ENCODE data around the gene PTF1A.
A peak's percentile ranks its signal among the peaks of the same experiment; 100 is the strongest.

The PTF1A gene

DNA sequence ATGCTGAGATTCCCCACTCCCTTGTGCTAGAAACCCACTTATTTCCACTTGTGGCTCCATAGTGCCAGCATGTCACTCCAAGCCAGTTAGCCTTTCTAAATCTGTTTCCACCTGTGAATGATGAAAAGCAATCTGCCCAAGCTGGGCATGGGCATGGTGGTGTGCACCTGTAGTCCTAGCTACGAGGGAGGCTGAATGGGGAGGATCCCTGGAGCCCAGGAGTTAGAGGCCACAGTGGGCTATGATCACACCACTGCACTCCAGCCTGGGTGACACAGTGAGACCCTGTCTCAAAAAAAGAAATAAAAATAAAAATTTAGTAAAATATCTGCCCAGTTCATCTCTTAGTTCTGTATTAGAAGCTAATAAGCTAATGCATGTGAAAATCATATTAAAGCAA is 5.0 kb upstream of the PTF1A start:
- Histone ChIP-seq H3K36me3 (ENCODE audit: control insufficient read depth, insufficient read depth, low read length) (no peaks in the 10 kb centered on the region), H3K4me1 (ENCODE audit: control insufficient read depth, insufficient read depth, low read length) (peaks cover 23% of the 10 kb centered on the region; the same call in 1 of the 2 replicates), H3K9me3 (ENCODE audit: control insufficient read depth, insufficient read depth, low read depth, low read length) (0 out of 2 replicates have a peak, but pooled peaks cover 3% of the 10 kb centered on the region), H3K4me3 (ENCODE audit: low read depth, low read length) (no peak overlapping the region), H3K27ac (ENCODE audit: low read depth, low read length) (no peak overlapping the region), H3K27me3 (ENCODE audit: control insufficient read depth, insufficient read depth, low read length) (peaks cover 92% of the 10 kb centered on the region), H3K9ac (ENCODE audit: low read length) (no peak overlapping the region)

DNA sequence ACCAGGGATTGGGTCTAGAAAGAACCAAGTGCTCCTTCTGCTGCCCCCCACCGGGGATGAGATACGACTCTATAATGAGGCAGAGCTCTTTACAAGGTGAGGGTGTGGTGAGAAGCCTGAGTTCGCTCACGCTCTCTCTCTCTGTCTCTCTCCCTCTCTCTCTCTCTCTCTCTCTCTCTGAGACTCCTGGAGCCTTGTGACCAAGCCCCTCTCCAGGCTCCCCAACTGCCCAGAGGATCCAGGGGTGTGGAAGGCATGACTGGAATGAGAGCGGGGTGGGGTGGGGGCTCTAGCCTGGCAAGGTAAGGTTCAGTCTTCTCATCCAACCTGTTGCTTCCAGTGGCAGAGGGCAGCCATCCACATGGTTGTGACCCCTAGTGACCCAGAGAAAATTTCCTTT is 3.1 kb upstream of the PTF1A start:
- 0 out of 2 replicates have a peak, but pooled peaks cover 3% of the 10 kb centered on the region for H3K9me3 ChIP-seq (ENCODE audit: control insufficient read depth, insufficient read depth, low read depth, low read length)
- H3K27ac ChIP-seq (ENCODE audit: low read depth, low read length): no peak overlapping the region
- peaks cover 23% of the 10 kb centered on the region; the same call in 1 of the 2 replicates for H3K4me1 ChIP-seq (ENCODE audit: control insufficient read depth, insufficient read depth, low read length)
- H3K9ac ChIP-seq (ENCODE audit: low read length): no peak overlapping the region
- H3K27me3 ChIP-seq (ENCODE audit: control insufficient read depth, insufficient read depth, low read length): peaks cover 95% of the 10 kb centered on the region
- no peak overlapping the region for H3K4me3 ChIP-seq (ENCODE audit: low read depth, low read length)
- no peaks in the 10 kb centered on the region for H3K36me3 ChIP-seq (ENCODE audit: control insufficient read depth, insufficient read depth, low read length)

DNA sequence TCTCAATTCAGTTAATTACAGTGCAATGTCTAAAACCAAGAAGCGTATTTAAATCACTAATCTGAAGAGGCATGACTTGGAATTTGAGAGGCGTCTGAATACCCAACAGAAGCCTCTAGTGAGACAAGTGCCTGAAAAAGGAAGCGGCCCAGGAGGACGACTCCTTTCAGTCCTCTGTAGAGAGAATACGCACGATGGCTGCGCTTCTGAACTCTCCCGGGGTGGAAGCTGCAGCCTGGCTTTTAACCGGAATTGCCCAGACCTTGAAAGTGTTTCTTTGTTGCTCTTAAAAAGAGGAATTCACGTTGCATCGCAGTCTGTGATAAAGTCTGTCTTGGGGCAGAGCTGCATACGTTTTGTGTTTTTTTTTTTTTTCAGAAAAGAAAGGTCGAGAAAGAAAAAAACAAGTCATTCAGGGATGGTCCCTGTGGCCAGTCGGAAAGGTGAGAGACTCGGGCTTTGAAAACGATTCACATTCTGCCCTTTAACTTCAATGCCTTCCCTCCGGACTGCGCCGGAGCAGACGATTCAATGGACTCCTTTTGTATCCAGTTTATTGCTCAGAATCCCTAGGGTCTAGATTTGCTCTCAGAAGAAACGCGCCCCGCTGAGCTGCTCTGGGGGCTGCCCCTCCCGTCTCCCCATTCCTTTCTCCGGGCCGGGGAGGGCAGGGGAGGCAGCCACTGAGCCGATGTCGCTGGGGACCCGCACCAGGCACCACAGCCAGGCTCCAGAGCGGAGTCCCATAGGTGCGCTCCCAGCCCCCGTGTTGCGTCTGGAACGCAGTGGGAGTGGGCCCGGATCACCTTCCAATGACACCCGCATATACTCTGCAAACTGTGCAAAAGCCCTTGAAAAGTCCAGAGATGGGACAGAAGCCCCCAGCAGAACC is 994 bp upstream of the PTF1A start:
- Histone ChIP-seq H3K9me3 (ENCODE audit: control insufficient read depth, insufficient read depth, low read depth, low read length) (no peaks in the 10 kb centered on the region), H3K9ac (ENCODE audit: low read length) (no peak overlapping the region), H3K4me1 (ENCODE audit: control insufficient read depth, insufficient read depth, low read length) (peaks cover 23% of the 10 kb centered on the region; the same call in 1 of the 2 replicates), H3K36me3 (ENCODE audit: control insufficient read depth, insufficient read depth, low read length) (no peaks in the 10 kb centered on the region), H3K27ac (ENCODE audit: low read depth, low read length) (no peak overlapping the region), H3K27me3 (ENCODE audit: control insufficient read depth, insufficient read depth, low read length) (peaks cover 99% of the 10 kb centered on the region), H3K4me3 (ENCODE audit: low read depth, low read length) (peak overlapping the region; percentile 41)

DNA sequence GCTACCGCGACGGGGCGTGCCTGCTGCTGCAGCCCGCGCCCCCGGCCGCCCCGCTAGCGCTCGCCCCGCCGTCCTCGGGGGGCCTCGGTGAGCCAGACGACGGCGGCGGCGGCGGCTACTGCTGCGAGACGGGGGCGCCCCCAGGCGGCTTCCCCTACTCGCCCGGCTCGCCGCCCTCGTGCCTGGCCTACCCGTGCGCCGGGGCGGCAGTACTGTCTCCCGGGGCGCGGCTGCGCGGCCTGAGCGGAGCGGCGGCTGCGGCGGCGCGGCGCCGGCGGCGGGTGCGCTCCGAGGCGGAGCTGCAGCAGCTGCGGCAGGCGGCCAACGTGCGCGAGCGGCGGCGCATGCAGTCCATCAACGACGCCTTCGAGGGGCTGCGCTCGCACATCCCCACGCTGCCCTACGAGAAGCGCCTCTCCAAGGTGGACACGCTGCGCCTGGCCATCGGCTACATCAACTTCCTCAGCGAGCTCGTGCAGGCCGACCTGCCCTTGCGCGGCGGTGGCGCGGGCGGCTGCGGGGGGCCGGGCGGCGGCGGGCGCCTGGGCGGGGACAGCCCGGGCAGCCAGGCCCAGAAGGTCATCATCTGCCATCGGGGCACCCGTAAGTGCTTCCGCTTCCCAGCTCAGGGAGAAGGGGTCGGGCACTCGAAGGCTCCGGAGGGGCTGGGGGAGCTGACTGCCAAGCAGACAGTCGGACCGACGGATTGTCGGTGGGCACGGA is 761 bp downstream of the PTF1A start:
- no peak overlapping the region for H3K9ac ChIP-seq (ENCODE audit: low read length)

DNA sequence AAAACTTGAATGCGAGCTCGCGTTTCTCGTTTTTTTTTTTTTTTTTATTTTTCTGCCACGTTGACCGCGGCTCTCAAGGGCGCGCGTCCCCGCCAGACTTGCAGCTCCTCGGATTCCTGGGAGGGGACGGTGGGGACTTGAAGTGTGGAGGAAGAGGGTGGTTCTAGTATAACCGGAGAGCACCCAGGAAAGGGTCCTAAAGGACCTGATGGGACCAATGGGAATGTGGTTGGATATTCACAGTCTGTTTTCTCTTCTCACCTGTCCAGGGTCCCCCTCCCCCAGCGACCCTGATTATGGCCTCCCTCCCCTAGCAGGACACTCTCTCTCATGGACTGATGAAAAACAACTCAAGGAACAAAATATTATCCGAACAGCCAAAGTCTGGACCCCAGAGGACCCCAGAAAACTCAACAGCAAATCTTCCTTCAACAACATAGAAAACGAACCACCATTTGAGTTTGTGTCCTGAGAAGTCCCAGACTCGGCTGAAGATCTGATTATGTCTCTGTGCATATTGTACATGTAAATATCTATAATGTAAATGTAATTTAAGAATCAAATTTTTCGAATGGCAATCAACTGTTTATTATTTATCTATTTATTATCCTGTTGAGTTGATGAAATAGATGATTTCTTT is 1.4 kb downstream of the PTF1A start:
- no peak overlapping the region for H3K9ac ChIP-seq (ENCODE audit: low read length)
- H3K36me3 ChIP-seq (ENCODE audit: control insufficient read depth, insufficient read depth, low read length): no peaks in the 10 kb centered on the region
- peaks cover 100% of the 10 kb centered on the region for H3K27me3 ChIP-seq (ENCODE audit: control insufficient read depth, insufficient read depth, low read length)
- no peak overlapping the region for H3K27ac ChIP-seq (ENCODE audit: low read depth, low read length)
- no peaks in the 10 kb centered on the region for H3K9me3 ChIP-seq (ENCODE audit: control insufficient read depth, insufficient read depth, low read depth, low read length)
- peaks cover 17% of the 10 kb centered on the region; the same call in 1 of the 2 replicates for H3K4me1 ChIP-seq (ENCODE audit: control insufficient read depth, insufficient read depth, low read length)
- peak overlapping the region; percentile 40; the same call in 1 of the 2 replicates for H3K4me3 ChIP-seq (ENCODE audit: low read depth, low read length)

More for the DNA sequence above, 761 bp downstream of the PTF1A start:
- Histone ChIP-seq H3K4me1 (ENCODE audit: control insufficient read depth, insufficient read depth, low read length) (peaks cover 16% of the 10 kb centered on the region; the same call in 1 of the 2 replicates), H3K4me3 (ENCODE audit: low read depth, low read length) (peak overlapping the region; percentile 41), H3K36me3 (ENCODE audit: control insufficient read depth, insufficient read depth, low read length) (no peaks in the 10 kb centered on the region), H3K9me3 (ENCODE audit: control insufficient read depth, insufficient read depth, low read depth, low read length) (no peaks in the 10 kb centered on the region), H3K27me3 (ENCODE audit: control insufficient read depth, insufficient read depth, low read length) (peaks cover 100% of the 10 kb centered on the region), H3K27ac (ENCODE audit: low read depth, low read length) (no peak overlapping the region)

DNA sequence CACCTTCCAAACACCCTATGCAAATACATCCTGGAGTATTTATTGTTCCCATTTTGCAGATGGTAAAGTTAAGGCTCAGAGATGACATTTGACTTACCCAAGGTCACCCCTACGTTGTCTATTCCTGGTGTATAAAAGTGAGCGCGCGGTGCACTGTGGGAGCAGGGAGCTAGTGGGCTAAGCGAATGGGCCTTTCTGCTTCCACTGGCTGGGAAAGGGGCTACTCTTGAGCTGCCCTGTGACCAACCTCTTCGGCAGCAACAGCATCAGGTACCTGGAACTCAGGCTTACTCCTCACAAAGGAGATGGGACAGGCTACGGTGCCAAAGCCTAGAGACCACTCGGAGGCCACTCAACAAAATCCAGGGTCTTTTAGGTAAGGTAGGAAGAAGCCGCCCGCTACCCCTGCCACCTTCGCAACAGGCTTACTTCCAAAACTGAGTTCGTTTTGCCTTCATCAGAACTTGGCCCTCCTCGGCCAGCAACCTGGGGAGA is 2.4 kb downstream of the PTF1A start:
- Histone ChIP-seq H3K9me3 (ENCODE audit: control insufficient read depth, insufficient read depth, low read depth, low read length) (no peaks in the 10 kb centered on the region), H3K27ac (ENCODE audit: low read depth, low read length) (no peak overlapping the region), H3K4me1 (ENCODE audit: control insufficient read depth, insufficient read depth, low read length) (peaks cover 15% of the 10 kb centered on the region; the same call in 1 of the 2 replicates), H3K36me3 (ENCODE audit: control insufficient read depth, insufficient read depth, low read length) (no peaks in the 10 kb centered on the region), H3K4me3 (ENCODE audit: low read depth, low read length) (peak overlapping the region; percentile 49), H3K27me3 (ENCODE audit: control insufficient read depth, insufficient read depth, low read length) (peaks cover 100% of the 10 kb centered on the region), H3K9ac (ENCODE audit: low read length) (no peak overlapping the region)

DNA sequence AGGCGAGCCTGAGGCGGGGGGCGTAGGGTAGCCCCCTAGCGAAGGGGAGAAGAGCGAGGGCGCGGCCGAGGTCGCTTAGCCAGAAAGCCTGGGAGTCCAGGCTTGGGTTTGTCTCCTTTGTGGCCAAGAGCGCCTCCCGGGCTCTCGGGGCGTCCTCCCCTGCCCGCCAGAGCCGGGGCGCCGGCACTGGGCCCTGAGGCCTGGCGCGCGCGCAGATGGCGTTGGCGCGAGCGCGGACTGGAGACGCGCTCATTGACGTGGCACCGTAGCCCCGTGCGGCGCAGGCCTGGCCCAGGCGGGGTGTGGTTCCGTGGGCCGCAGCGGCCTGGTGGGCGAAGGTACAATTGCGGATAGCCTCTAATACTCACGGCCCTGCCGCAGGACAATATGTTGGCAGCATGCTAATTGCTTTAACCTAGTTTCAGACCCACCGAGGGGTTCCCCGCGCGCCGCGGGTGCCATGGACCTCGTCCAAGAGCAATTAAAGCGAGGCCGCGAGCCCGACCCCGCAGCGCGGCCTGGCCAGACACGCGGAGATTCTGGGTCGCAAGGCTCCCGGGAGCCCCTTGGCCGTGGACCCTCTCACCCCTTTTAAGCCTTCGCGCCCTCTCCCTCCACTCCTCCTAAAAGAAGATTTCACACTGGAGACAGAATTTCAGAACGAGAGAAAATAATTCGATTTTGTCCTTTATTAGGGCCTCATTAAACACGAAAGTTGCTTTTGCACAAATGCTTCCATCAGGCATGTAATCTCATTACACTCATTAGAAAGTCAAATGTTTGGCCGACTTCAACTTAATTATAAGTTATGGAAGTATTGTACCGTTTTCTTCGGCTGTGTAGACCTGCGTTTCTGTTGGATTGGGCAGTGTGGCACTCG is 3.1 kb downstream of the PTF1A start:
- peaks cover 100% of the 10 kb centered on the region for H3K27me3 ChIP-seq (ENCODE audit: control insufficient read depth, insufficient read depth, low read length)
- no peaks in the 10 kb centered on the region for H3K9me3 ChIP-seq (ENCODE audit: control insufficient read depth, insufficient read depth, low read depth, low read length)
- H3K4me3 ChIP-seq (ENCODE audit: low read depth, low read length): peak overlapping the region; percentile 49
- H3K36me3 ChIP-seq (ENCODE audit: control insufficient read depth, insufficient read depth, low read length): no peaks in the 10 kb centered on the region
- no peak overlapping the region for H3K9ac ChIP-seq (ENCODE audit: low read length)
- peaks cover 21% of the 10 kb centered on the region; the same call in 1 of the 2 replicates for H3K4me1 ChIP-seq (ENCODE audit: control insufficient read depth, insufficient read depth, low read length)
- H3K27ac ChIP-seq (ENCODE audit: low read depth, low read length): no peak overlapping the region

DNA sequence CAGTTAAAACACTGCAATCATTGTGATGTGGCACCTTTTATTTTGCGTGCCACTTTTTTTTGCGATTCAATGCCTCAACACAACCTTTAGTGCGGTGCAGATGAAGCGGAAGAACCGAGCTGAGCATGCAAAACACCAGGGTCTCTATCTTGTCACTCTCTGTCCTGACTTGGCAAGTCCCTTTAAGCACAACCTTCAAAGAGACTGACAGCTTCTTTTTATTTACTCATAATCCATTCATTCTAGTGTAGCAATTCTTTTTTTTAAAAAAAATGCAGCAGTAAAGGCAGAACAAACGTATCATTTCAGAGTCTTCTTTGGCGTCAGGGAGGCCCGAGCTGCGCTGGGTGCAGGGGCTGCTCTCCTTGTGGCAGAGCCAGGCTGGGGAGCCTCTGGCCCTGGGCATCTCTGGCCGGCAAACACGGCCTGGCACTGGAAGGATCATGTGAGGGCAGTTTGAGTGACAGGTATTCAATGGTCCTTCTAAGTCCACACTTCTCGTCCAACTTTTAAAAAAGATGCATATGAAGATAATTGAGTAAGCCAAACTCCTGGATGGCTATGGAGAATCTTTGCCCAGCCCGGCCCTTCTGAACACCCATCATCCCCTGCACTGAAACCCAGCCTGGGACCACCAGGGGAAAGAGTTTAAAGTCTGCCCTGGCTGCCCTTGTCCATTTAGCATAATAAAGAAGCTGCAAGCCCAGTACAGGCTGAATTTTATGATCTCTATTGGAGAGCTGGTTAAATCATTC is 3.9 kb downstream of the PTF1A start:
- H3K4me1 ChIP-seq (ENCODE audit: control insufficient read depth, insufficient read depth, low read length): peaks cover 20% of the 10 kb centered on the region; the same call in 1 of the 2 replicates
- peaks cover 100% of the 10 kb centered on the region for H3K27me3 ChIP-seq (ENCODE audit: control insufficient read depth, insufficient read depth, low read length)
- no peaks in the 10 kb centered on the region for H3K9me3 ChIP-seq (ENCODE audit: control insufficient read depth, insufficient read depth, low read depth, low read length)
- H3K4me3 ChIP-seq (ENCODE audit: low read depth, low read length): no peak overlapping the region
- no peak overlapping the region for H3K9ac ChIP-seq (ENCODE audit: low read length)
- H3K27ac ChIP-seq (ENCODE audit: low read depth, low read length): no peak overlapping the region
- H3K36me3 ChIP-seq (ENCODE audit: control insufficient read depth, insufficient read depth, low read length): no peaks in the 10 kb centered on the region

DNA sequence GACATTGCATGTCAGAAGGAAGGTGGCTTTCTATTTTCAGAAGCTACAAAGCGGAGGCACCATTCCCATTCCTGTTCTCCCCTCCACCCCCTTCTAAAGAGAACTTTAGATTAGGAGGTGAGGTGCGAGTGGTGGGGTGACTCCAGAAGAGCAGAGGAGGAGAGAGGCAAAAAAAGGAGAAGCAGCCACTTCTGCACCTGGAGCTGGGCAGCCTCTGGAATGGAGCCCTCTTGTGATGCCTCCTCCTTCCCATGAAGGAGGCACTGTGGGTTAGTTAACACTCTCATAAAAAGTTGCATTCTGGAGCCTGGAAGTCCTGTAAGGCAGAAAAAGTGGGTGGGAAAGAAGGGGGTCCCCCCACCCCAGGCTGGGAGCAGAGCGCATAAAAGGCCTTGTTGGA is 4.8 kb downstream of the PTF1A start:
- Histone ChIP-seq H3K27ac (ENCODE audit: low read depth, low read length) (no peak overlapping the region), H3K4me1 (ENCODE audit: control insufficient read depth, insufficient read depth, low read length) (peaks cover 21% of the 10 kb centered on the region; the same call in 1 of the 2 replicates), H3K36me3 (ENCODE audit: control insufficient read depth, insufficient read depth, low read length) (no peaks in the 10 kb centered on the region), H3K9ac (ENCODE audit: low read length) (no peak overlapping the region), H3K9me3 (ENCODE audit: control insufficient read depth, insufficient read depth, low read depth, low read length) (no peaks in the 10 kb centered on the region), H3K27me3 (ENCODE audit: control insufficient read depth, insufficient read depth, low read length) (peaks cover 100% of the 10 kb centered on the region), H3K4me3 (ENCODE audit: low read depth, low read length) (no peak overlapping the region)
